ENCODE data around the gene PTRH2. TPM values are rescaled to one million over a fixed set of nuclear protein-coding genes. Genes with fewer than 3 reads are reported as not detected.

PTRH2 gene
- total RNA-seq, 2 experiments from 2014 or later = 6.5 to 7.3 TPM

DNA sequence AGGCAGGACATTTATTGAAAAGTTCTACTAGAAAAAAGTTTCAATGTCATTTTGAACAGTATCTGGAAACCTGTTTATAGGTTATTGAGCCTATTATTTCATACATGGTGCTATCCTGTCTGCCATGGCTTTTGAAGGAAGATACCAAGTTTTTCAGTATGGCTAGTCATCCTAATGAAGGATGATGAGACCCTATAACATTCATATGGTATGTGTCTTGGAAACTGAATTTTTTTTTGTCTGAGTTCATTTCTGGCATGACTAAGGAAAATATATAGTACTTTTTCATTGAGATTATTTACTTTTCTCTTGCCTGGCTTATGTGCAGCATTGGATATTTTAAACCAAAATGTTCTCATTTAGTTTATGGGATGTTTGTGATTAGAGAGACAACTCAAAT lies 57.3 kb downstream of the PTRH2 start:
- no peak for ATAC-seq (ENCODE audit: poor library complexity)
- Histone ChIP-seq H3K4me1 (ENCODE audit: insufficient read depth, low read length) (peaks cover 3% of the 10 kb centered on the region), H3K9me3 (ENCODE audit: control insufficient read depth in 1 of 2, insufficient read depth in 1 of 2, low read length in 2 of 2) (no peaks in the 10 kb centered on the region), H3K36me3 (ENCODE audit: insufficient read depth, low read length) (peaks cover 83% of the 10 kb centered on the region), H3K4me3 (ENCODE audit: low read length) (no peak overlapping the region), H3K27me3 (ENCODE audit: control insufficient read depth in 1 of 2, insufficient read depth in 2 of 2, low read length in 2 of 2) (no peaks in the 10 kb centered on the region), H3K27ac (ENCODE audit: low read depth in 1 of 2, low read length in 2 of 2) (no peak overlapping the region)
- no peak for DNase-seq
- H3K4me1 Mint-ChIP-seq (ENCODE audit: low read depth) = peaks cover 53% of the 10 kb centered on the region
- no peaks in the 10 kb centered on the region for H3K27me3 Mint-ChIP-seq
- POLR2A ChIA-PET = interaction anchor here (0.9 kb wide), 1 partner anchor 31 kb away, joined by 7 read pairs; no protein-coding TSS in a partner anchor
- H3K4me3 Mint-ChIP-seq = no peak overlapping the region
- peaks cover 89% of the 10 kb centered on the region for H3K36me3 Mint-ChIP-seq (ENCODE audit: low read depth)
- TF ChIP-seq, protein P1, sequence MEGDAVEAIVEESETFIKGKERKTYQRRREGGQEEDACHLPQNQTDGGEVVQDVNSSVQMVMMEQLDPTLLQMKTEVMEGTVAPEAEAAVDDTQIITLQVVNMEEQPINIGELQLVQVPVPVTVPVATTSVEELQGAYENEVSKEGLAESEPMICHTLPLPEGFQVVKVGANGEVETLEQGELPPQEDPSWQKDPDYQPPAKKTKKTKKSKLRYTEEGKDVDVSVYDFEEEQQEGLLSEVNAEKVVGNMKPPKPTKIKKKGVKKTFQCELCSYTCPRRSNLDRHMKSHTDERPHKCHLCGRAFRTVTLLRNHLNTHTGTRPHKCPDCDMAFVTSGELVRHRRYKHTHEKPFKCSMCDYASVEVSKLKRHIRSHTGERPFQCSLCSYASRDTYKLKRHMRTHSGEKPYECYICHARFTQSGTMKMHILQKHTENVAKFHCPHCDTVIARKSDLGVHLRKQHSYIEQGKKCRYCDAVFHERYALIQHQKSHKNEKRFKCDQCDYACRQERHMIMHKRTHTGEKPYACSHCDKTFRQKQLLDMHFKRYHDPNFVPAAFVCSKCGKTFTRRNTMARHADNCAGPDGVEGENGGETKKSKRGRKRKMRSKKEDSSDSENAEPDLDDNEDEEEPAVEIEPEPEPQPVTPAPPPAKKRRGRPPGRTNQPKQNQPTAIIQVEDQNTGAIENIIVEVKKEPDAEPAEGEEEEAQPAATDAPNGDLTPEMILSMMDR (IDR thresholded peaks at IDR 0.05) = no peak
- CTCF ChIA-PET = interaction anchor here (1.3 kb wide), 1 partner anchor 10 kb away, joined by 3 read pairs; no protein-coding TSS in a partner anchor
- intact Hi-C loops (cut with DNase I, micrococcal nuclease) = loop anchor here in 1 of 2 experiments (10.0 kb wide), 1 partner anchor 55 kb away; the partner anchor contains the start of genes PTRH2 and VMP1
- no peaks in the 10 kb centered on the region for H3K9me3 Mint-ChIP-seq
- no peak overlapping the region for H3K27ac Mint-ChIP-seq

Other genes with a start within 250 kb of the PTRH2 start
- 10 to 100 TPM; 62.6 to 65.6 TPM for gene DHX40, start 141.8 kb downstream of the PTRH2 start, total RNA-seq
- gene CLTC, start 87.5 kb downstream of the PTRH2 start, total RNA-seq = 10 to 100 TPM; 81.5 to 89.9 TPM
- gene VMP1, start 224 bp upstream of the PTRH2 start, total RNA-seq = 10 to 100 TPM; 73.6 to 81.1 TPM
- gene TUBD1, start 185.5 kb upstream of the PTRH2 start, total RNA-seq = 1 to 10 TPM; 7.3 to 9.4 TPM
- gene RPS6KB1, start 185.7 kb upstream of the PTRH2 start, total RNA-seq = 100 to 1,000 TPM; 129 to 135 TPM